ENCODE data around the gene PAWR.

PAWR gene

DNA sequence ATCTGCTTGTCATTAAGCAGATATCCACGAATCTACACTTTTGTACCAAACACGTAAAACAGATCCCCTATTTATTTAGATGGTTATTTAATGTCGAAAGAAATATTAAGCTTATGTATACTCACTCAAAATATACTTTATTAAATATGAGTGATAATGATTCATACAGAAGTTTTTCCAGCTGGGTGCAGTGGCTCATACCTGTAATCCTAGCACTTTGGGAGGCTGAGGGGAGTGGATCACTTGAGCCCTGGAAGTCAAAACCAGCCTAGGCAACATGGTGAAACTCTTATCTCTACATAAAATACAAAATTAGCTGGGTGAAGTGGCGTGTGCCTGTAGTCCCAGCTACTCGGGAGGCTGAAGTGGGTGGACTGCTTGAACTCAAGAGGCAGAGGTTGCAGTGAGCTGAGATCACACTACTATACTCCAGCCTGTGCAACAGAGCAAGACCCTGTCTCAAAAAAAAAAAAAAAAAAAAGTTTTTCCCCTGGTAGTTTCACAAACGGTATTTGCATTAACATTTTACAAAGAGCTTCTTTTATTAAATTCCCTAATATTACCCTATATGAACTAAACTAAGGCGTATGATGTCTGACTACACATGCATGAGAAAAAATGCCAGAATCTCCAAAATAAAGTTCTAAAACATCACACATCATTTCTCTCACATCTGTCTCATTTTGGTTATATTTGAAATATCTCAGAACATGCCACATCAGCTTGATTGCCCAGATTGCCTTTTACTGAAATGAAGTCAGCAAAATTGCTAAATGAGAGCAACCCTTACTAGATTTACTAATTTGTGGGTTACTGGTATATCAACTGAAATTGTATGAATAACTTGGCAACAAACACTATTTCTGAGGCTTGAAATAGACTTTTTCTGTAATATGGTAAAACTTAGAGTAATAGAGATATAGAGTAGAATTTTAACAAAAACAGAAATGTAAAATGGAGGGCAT is 74.9 kb downstream of the PAWR start:
- TF ChIP-seq SPI1 (IDR thresholded peaks at IDR 0.05; ENCODE audit: low read depth, low read length) (no peak), POU2F2 (IDR thresholded peaks at IDR 0.05; ENCODE audit: low read depth, low read length) (no peak), POLR2A (IDR thresholded peaks at IDR 0.05; ENCODE audit: low read depth, low read length) (no peak), POLR2AphosphoS5 (IDR thresholded peaks at IDR 0.05; ENCODE audit: low read depth, low read length) (no peak), PAX5 (IDR thresholded peaks at IDR 0.05; ENCODE audit: insufficient read depth, low read length, severe bottlenecking) (no peak), TAF1 (IDR thresholded peaks at IDR 0.05; ENCODE audit: low read depth, low read length) (no peak)
- peak; percentile 9 for FAIRE-seq
- DNase-seq (ENCODE audit: insufficient read length, low spot score): no peak

DNA sequence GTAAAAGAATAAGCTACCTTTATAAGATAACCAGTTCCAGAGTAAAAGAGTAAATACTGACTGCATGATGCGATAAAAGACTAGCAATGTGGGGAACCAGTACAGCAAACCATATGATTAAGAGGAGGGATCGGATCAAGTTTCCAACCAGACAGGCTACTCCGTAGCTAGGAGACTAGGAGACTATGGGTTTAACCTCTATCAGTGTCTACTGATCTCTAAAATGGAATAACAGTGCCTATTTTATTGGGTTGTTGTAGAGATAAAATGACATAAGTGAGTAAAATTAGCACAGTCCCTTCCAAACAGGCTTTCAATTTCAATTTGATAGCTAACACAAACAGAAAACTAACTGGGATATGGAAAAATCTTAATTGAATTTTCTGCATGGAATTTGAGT is 76.0 kb downstream of the PAWR start:
- TF ChIP-seq TAF1 (IDR thresholded peaks at IDR 0.05; ENCODE audit: low read depth, low read length) (no peak), POLR2A (IDR thresholded peaks at IDR 0.05; ENCODE audit: low read depth, low read length) (no peak), SPI1 (IDR thresholded peaks at IDR 0.05; ENCODE audit: low read depth, low read length) (no peak), POLR2AphosphoS5 (IDR thresholded peaks at IDR 0.05; ENCODE audit: low read depth, low read length) (no peak), POU2F2 (IDR thresholded peaks at IDR 0.05; ENCODE audit: low read depth, low read length) (no peak), PAX5 (IDR thresholded peaks at IDR 0.05; ENCODE audit: insufficient read depth, low read length, severe bottlenecking) (no peak)
- DNase-seq (ENCODE audit: insufficient read length, low spot score) (no peak), FAIRE-seq (no peak)

DNA sequence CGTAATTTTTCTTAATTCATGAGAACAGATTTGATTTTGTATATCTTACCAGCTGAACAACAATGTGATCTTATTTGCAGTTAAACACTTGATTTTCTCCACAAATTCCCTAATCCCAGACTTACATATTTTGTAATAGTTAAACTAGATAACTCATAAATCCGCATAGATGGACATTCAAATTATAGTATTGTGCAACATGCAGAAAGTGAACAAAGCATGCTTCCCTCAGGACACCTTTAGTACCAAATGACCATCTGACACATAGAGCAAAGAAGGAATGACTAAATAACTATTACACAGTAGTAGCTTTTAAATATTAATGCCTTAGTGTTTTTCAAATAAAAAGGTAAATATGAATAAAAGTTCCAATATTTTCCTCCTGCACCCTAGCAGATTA is 88.9 kb downstream of the PAWR start:
- DNase-seq (ENCODE audit: insufficient read length, low spot score) (no peak), FAIRE-seq (no peak)
- TF ChIP-seq SPI1 (IDR thresholded peaks at IDR 0.05; ENCODE audit: low read depth, low read length) (no peak), POU2F2 (IDR thresholded peaks at IDR 0.05; ENCODE audit: low read depth, low read length) (no peak), TAF1 (IDR thresholded peaks at IDR 0.05; ENCODE audit: low read depth, low read length) (no peak), PAX5 (IDR thresholded peaks at IDR 0.05; ENCODE audit: insufficient read depth, low read length, severe bottlenecking) (no peak), POLR2A (IDR thresholded peaks at IDR 0.05; ENCODE audit: low read depth, low read length) (no peak)

DNA sequence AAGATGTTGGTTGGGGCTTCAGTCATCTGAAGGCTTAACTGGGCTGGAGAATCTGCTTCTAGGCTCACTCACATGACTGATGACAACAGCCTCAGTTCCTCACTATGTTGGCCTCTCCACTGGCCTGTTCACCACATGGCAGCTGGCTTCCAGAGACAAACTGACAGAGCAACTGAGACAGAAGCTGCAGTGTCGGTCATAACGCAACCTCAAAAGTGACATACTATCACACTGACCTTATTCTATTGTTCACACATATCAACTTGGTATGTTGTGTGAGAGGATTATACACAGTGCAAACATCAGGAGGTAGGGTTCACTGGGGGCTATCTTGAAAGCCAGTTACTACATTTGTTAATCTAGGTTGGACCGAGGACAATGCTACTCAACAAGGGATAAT is 92.9 kb downstream of the PAWR start:
- DNase-seq (ENCODE audit: insufficient read length, low spot score) (no peak), FAIRE-seq (no peak)
- TF ChIP-seq POU2F2 (IDR thresholded peaks at IDR 0.05; ENCODE audit: low read depth, low read length) (no peak), PAX5 (IDR thresholded peaks at IDR 0.05; ENCODE audit: insufficient read depth, low read length, severe bottlenecking) (no peak), TAF1 (IDR thresholded peaks at IDR 0.05; ENCODE audit: low read depth, low read length) (no peak), POLR2A (IDR thresholded peaks at IDR 0.05; ENCODE audit: low read depth, low read length) (no peak), POLR2AphosphoS5 (IDR thresholded peaks at IDR 0.05; ENCODE audit: low read depth, low read length) (no peak), SPI1 (IDR thresholded peaks at IDR 0.05; ENCODE audit: low read depth, low read length) (no peak)

DNA sequence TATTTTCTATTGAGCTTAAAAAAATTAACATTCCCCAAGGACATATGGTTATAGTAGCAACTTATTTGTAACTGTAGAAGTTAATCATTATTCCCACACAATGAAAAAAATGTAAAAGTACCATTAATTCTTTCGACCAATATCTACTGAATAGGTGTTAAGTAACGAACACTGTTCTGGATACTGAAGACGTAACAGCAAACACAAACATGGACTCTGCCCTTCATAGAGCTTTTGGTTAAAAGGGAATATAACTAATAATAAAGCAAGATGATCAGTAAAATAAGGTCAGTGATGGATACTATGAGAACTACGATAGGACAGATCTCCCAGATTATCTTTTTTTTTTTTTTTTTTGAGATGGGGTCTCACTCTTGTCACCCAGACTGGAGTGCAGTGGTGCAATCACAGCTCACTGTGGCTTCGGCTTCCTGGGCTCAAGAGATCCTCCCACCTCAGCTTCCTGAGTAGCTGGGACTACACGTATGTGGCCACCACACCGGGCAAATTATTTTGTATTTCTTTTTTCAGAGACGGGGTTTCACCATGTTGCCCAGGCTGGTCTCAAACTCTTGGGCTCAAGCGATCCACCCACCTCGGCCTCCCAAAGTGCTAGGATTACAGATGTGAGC is 93.9 kb downstream of the PAWR start:
- no peak for FAIRE-seq
- no peak for DNase-seq (ENCODE audit: insufficient read length, low spot score)
- no peak for TF ChIP-seq PAX5 (IDR thresholded peaks at IDR 0.05; ENCODE audit: insufficient read depth, low read length, severe bottlenecking)
- TF ChIP-seq TAF1 (IDR thresholded peaks at IDR 0.05; ENCODE audit: low read depth, low read length): no peak
- TF ChIP-seq POLR2A (IDR thresholded peaks at IDR 0.05; ENCODE audit: low read depth, low read length): no peak
- TF ChIP-seq POU2F2 (IDR thresholded peaks at IDR 0.05; ENCODE audit: low read depth, low read length): no peak

DNA sequence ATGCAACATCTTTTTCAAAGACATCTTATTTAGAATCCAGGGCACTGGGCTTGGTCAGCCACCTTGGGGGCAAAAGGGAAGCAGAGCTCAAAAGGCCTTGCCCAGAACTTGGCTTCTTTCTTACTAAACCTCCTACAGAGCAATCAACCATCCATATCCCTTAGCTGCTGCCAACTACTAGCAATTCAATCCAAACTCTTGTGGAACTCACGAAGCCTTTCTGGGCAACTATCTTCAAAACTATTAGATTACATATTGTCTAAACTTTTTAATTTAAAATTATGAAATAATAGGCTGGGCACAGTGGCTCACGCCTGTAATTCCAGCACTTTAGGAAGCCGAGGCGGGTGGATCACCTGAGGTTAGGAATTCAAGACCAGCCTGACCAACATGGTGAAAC is 95.5 kb downstream of the PAWR start:
- no peak for DNase-seq (ENCODE audit: insufficient read length, low spot score)
- no peak for FAIRE-seq

DNA sequence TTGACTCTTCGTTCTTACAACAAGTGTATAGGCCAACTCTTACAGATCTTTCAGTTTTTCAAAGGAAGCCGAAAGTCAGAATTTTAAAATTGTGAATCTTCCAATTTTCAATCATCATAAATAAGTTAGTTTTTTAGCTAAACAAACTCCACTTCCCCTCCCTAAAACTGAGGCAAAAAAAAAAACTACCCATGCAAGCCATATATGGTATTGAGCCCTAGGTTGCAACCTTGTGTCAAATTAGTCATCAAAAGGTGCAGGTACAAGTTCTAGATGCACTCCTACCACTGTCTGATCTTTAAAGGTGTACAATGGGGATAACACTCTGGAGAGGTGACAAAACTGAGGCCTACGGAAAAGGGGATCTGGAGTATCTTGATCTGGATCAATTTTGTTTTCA is 97.9 kb downstream of the PAWR start:
- no peak for FAIRE-seq
- no peak for TF ChIP-seq TAF1 (IDR thresholded peaks at IDR 0.05; ENCODE audit: low read depth, low read length)
- no peak for TF ChIP-seq POLR2AphosphoS5 (IDR thresholded peaks at IDR 0.05; ENCODE audit: low read depth, low read length)
- no peak for TF ChIP-seq POLR2A (IDR thresholded peaks at IDR 0.05; ENCODE audit: low read depth, low read length)
- TF ChIP-seq PAX5 (IDR thresholded peaks at IDR 0.05; ENCODE audit: insufficient read depth, low read length, severe bottlenecking): no peak
- no peak for TF ChIP-seq POU2F2 (IDR thresholded peaks at IDR 0.05; ENCODE audit: low read depth, low read length)

More for the DNA sequence above, 95.5 kb downstream of the PAWR start:
- no peak for TF ChIP-seq PAX5 (IDR thresholded peaks at IDR 0.05; ENCODE audit: insufficient read depth, low read length, severe bottlenecking)
- TF ChIP-seq SPI1 (IDR thresholded peaks at IDR 0.05; ENCODE audit: low read depth, low read length): no peak
- no peak for TF ChIP-seq POLR2AphosphoS5 (IDR thresholded peaks at IDR 0.05; ENCODE audit: low read depth, low read length)
- no peak for TF ChIP-seq POLR2A (IDR thresholded peaks at IDR 0.05; ENCODE audit: low read depth, low read length)
- no peak for TF ChIP-seq POU2F2 (IDR thresholded peaks at IDR 0.05; ENCODE audit: low read depth, low read length)
- no peak for TF ChIP-seq TAF1 (IDR thresholded peaks at IDR 0.05; ENCODE audit: low read depth, low read length)

DNA sequence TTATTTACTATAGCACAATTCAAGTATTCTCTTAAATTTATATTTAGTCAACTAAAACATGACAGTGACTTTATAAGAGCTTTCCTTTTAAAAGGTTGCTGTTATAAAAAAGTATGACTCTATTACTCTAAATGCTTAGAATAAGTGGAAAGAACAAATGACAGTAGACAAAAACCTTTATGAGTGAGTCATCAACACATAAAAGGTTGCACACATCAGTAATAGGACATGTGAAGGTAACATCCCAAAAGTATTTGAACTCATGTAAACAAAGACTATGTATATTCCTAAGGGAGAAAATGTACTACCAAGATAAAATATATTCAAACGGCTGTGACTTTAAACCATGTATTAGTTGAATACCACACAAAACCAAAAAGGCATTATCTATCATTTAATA is 98.8 kb downstream of the PAWR start:
- no peak for FAIRE-seq
- no peak for DNase-seq (ENCODE audit: insufficient read length, low spot score)
- no peak for TF ChIP-seq POU2F2 (IDR thresholded peaks at IDR 0.05; ENCODE audit: low read depth, low read length)
- TF ChIP-seq SPI1 (IDR thresholded peaks at IDR 0.05; ENCODE audit: low read depth, low read length): no peak
- TF ChIP-seq TAF1 (IDR thresholded peaks at IDR 0.05; ENCODE audit: low read depth, low read length): no peak
- no peak for TF ChIP-seq PAX5 (IDR thresholded peaks at IDR 0.05; ENCODE audit: insufficient read depth, low read length, severe bottlenecking)
- no peak for TF ChIP-seq POLR2A (IDR thresholded peaks at IDR 0.05; ENCODE audit: low read depth, low read length)
- no peak for TF ChIP-seq POLR2AphosphoS5 (IDR thresholded peaks at IDR 0.05; ENCODE audit: low read depth, low read length)

More for the DNA sequence above, 97.9 kb downstream of the PAWR start:
- no peak for DNase-seq (ENCODE audit: insufficient read length, low spot score)

DNA sequence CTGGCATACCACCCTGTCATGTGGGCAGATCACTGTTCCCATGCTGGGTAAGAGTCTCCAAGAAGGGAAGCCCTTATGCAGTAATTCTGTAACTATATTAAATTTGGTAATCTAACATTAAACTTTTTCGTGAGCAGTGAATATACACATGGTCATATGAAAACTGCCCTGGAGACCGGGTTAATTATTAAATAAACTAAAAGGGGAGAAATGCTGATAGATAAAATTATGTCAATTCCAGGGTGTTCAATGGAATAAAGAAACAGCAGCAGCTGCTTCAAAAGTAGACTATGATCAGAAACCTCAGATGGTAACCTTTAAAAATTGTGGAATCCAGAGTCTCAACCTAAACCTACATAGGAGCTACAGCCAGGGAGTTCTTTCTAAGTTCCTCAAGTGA is 100.0 kb downstream of the PAWR start:
- TF ChIP-seq POLR2A (IDR thresholded peaks at IDR 0.05; ENCODE audit: low read depth, low read length) (no peak), SPI1 (IDR thresholded peaks at IDR 0.05; ENCODE audit: low read depth, low read length) (no peak), PAX5 (IDR thresholded peaks at IDR 0.05; ENCODE audit: insufficient read depth, low read length, severe bottlenecking) (no peak), POU2F2 (IDR thresholded peaks at IDR 0.05; ENCODE audit: low read depth, low read length) (no peak), TAF1 (IDR thresholded peaks at IDR 0.05; ENCODE audit: low read depth, low read length) (no peak), POLR2AphosphoS5 (IDR thresholded peaks at IDR 0.05; ENCODE audit: low read depth, low read length) (no peak)
- DNase-seq (ENCODE audit: insufficient read length, low spot score) (no peak), FAIRE-seq (no peak)
